NCI-H2107 treated with DMSO at 0.1 percent for 48 hours (cell line): ENCODE measurements around the gene SRGAP2C.
"Not testable (repeated sequence)": the region's sequence is repeated elsewhere in the genome, so short reads cannot be mapped to it uniquely, and the experiment has no call there.

Experiments used
- DNase-seq: peaks from one replicate; lab custom pipeline; 2025; ENCODE audit not compliant: unreplicated experiment; lab: John Stamatoyannopoulos, UW

SRGAP2C gene

GRCh38 chr1:121278202-121278601, 93.4 kb downstream of the SRGAP2C start:
- DNase-seq, result not testable (repeated sequence)

- DNase-seq, result not testable (repeated sequence)
Measured at GRCh38 chr1:121278777-121279547, 94.2 kb downstream of the SRGAP2C start.

DNA sequence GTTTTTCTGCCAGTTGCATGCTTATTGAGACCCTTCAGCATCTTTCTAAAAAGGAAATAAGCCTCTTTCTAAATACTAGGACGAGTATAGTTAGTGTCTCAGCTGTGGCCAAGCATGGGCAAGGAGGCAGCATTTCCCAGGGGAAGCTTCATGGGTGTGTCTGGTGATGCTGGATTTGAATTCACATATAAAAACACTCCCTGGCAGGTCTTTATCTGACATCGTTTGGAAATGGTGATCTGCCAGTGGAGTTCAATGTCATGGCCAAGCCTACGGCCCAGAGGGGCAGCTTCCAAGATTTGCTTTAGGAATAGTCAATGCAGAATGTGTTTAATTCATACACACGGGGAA, 94.7 kb downstream of the SRGAP2C start:
- DNase-seq, result not testable (repeated sequence)

- DNase-seq, result not testable (repeated sequence)
Measured at GRCh38 chr1:121280699-121281317, 96.0 kb downstream of the SRGAP2C start.

- DNase-seq, result not testable (repeated sequence)
Measured at GRCh38 chr1:121281480-121281879, 96.7 kb downstream of the SRGAP2C start.

DNA sequence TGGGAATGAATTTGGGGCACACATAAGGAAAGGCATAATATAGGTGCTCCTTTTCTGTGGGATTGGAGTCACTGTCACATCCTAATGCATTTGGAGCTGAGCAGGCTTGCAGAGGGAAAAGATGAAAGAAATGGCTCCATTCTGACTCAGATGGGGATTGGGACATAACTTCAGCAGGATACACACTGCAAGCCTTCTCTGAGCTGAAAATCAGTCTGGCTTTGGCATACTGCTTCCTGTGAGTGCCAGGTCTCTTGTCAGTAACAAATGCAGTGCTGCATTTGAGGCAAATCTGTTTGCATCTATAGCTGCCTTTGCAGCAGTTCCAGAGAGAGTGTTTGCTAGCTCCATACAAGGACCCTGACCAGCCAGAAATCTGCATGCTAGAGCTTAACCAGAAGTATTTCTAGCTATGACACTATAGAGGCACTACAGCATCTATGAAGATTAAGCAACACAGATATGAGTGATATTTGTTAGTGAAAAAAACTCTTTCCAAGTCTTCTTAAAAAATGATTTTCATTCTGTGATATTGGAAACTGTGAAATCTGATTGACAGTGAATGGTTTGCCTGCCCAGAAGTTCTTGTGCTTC, 98.9 kb downstream of the SRGAP2C start:
- not testable (repeated sequence) for DNase-seq

- DNase-seq, result not testable (repeated sequence)
Measured at GRCh38 chr1:121292590-121292989, 107.8 kb downstream of the SRGAP2C start.

DNA sequence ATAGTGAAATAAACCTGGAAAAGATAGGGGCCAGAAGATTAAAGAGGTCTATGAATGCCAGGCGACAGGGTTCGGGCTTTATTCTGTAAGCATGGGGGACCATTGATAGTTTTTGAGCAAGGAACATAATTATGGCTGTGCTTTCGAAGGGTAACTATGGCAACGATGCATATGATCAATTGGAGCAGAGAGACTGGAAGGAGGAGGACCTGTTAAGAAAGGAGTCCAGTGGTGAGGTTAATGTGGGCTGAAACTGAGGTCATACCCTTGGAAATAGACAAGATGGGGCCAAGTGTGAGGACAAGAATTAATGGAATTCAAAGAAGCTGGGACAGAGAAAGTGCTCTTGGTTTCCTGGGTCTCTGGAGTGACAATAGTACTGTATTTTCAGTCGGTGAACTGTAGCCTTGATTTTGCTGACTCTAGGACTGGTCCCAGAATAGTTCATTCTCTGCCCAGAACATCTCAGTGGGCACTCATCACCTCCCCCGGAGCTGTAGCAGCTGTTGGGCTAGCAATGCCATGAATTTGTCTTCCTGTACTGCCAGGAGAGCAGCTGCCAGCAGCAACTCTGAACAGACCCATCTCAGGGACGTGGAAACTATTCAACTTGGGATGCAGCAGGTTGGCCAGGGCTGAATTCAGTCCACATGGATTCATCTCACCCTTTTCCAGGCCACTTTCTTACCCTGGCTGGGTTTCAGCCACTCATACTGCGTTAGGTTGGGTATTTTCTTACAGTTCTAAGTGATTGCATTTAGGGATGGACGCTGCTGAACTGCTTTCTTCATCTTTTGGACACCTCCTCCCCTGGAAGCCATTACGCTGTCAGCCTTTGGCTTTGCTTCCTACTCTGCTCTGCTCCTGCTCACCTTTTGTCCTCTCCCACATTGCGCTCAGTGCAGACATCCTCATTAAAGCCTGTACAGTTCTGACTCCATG, 108.8 kb downstream of the SRGAP2C start:
- DNase-seq, result not testable (repeated sequence)

GRCh38 chr1:121294205-121294570, 109.4 kb downstream of the SRGAP2C start:
- not testable (repeated sequence) for DNase-seq

DNA sequence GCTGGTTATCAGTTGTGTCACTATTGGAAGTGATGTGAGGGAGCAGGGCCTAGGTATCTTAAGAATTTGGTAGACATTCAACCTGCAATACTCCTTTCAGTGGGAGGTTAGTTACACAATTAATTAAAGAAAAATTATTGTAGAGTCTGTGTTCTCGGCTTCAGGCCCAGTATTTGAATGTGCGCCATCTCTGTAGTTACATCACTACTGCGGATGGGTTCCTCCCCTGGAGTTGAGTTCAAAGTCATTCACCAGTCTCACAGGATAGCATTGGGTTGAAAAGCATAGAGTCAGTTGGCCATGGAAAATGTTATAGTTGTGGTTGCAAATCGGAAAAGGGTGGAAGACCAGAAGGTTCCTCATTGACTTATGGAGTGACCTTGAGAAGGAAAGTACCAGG, 111.8 kb downstream of the SRGAP2C start:
- DNase-seq, result not testable (repeated sequence)

DNA sequence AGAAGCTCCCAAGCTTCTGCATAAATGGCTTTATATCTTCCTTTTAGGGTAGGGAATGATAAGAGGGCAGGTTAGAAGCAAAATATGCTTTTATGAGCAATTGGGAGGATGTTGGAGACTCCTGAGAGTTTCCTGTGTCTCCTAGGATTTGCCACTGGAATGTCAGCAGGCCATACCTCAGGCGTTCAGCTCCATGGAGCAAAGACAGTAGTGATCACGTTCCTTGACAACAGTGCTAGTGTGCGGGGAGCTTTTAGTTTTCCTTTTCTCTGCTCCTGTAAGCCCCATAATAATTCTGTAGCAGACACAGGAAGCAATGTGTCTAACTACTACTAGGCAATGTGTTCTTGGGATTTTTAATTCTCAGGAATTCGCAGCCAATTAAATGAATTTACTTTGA, 113.8 kb downstream of the SRGAP2C start:
- DNase-seq, result not testable (repeated sequence)

DNA sequence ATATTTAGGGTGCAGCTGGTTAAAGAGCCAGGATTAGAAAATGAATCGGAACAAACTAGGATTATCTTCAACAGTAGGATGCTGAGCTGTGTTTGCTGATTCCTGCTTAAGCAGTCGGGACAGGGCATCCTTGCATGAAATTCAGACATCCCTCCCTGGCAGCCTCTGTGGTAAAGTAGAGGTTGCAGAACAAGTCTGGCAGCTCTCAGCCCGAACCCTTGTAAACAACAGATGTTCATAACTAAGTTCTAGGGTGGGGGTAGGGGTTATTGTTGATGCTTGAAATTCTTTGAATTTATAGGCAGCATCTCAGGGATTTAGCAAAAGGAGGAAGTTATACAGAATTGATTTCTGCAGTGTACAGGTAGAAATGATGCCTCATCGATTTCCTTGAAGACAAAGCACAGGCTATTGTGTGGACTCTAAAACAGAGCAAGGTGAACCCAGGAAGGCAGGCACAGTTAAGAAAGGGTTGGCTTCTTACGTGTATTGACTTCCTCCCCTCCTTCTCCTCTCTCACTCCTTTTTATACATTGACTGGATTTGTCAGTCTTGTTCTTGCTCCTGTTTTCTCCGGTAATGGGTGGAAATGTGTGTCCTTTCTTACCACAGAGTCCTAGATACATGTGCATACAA, 114.9 kb downstream of the SRGAP2C start:
- not testable (repeated sequence) for DNase-seq

DNA sequence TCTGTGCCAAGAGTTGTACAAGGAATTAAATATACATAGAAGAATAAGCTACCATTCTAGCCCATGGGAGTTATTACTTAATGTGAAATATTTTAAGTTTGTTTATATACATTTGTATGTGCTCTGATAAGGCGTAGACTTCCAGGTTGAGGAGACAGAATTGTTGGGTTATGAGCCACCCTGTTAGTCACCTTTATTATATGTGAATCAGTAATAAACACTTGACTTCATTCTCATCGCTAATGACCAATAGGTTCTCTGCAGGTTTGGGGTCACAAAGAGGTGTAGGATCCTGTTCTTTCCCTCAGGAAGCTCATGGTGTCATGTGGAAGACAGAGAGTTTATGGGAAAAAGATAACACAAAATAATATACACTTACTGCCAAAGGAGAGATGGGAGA, 117.1 kb downstream of the SRGAP2C start:
- DNase-seq, result not testable (repeated sequence)

DNA sequence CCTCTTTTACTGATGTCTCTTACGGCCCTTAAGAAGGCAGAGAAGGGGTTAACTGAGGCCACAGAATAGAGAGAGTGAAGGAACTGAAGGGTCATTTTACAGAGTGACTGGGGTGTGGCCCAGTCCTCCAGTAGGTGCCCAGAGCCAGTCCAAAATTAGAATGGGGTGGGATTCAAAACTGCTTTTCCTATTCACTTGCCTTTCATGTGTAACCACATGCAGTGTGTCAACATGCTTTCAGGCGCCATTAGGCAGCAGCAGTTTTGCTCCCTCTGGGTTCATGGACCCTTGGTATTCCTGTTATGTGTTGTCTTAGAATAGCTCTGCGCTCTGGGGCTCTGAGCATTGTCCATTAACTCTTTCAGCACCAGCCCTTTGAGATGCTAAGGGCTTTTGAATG, 123.0 kb downstream of the SRGAP2C start:
- DNase-seq, result not testable (repeated sequence)

GRCh38 chr1:121315509-121315908, 130.7 kb downstream of the SRGAP2C start:
- not testable (repeated sequence) for DNase-seq

GRCh38 chr1:121316081-121316480, 131.3 kb downstream of the SRGAP2C start:
- not testable (repeated sequence) for DNase-seq

DNA sequence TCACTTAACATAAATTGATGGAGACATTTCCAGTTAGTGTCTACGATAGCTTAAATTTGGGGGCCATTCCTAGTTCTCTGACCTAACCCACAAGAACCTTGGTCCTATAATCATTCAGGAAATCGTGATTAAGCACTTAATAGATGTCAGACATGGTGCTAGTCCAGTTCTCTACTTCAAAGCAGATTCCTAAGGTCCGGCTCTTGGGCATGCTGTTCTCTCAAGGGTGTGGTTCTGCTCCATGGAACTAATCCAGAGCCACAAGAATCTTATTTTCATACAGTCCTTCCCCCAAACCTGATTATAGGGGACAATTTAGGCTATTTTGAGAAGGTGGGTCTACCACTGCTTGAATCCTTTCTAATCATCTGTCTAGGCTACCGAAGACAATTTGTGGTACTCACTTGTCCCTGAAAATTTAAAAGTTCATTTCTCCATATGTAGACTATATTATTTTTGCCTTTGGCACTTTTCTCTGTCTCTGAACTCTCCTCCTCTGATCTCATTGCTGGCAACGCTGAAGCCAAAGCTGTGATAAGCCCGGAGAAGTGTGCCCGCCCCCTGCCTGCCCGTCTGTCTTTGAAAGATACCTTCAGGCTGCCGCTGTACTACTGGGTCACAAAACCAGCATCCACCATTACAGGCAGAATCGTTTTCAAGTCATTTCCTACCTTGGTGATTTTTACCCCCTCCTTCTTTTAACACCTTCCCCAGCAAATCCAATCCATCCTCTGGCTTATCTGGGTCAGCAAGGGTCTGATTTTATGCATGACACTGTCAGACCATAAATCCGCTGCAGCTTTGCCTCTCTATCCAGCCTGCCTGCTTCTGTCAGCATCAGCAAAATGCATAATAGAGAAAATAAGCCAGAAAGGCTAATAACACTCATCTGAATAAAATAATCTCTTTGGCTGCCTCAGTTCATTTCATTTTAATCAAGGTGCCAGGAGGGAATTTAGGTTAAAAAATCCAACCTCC, 133.0 kb downstream of the SRGAP2C start:
- not testable (repeated sequence) for DNase-seq

- DNase-seq, result not testable (repeated sequence)
Measured at GRCh38 chr1:121318687-121319086, 133.9 kb downstream of the SRGAP2C start.

DNA sequence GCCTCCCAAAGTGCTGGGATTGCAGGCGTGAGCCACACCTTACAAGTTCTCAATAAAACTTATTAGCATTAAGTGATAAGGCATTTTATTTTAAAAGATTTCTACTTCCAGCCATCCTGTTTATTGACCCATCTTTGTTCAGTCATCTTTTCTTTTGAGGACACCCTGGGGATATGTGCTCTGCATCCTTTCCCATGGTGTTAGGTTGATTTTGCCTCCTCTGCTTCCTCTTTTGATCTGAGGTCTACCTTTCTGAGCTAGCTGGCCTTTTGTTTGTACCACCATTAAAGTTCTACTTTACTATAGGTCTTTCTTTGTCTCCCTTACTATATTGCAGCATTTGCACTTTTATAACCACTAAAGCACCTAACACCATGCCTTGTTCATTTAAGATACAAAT, 136.9 kb downstream of the SRGAP2C start:
- DNase-seq, result not testable (repeated sequence)
